Measurements from ENCODE around the gene GASK1A. TPM values are rescaled to one million over a fixed set of nuclear protein-coding genes. Genes with fewer than 3 reads are reported as not detected.

GASK1A gene
- total and polyA plus RNA-seq, 7 donors: 0.92 to 32.7 (median 8.1) TPM

DNA sequence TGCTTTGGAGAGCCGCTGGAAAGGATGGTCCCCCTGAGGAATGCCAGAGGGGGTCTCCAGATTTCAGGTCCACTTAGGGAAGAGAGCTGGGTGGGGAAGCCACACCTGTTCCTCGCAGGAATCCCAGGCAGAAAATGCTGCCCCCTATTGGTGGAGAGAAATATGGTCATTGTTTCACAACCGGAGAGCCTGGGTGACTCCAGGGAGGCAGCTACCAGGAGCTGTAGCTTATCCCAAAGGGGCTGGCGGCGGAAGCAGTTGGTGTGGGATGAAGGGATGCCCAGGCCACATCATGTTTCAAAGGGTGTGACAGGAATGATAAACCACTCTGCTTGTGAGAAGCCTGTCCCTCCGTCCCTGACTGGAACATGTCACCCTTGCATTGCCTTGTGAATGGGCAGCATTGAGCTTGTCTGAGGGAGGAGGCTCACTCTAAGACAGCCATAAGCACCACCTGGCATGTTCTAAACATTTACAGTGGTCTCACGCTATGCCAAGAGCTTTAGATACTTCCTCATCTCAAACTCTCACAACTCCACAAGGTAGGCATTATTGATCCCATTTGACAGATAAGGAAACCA is 92.3 kb downstream of the GASK1A start:
- no peaks in the 10 kb centered on the region for H3K9me3 ChIP-seq
- intact Hi-C loops (cut with DNase I): no loop called here

DNA sequence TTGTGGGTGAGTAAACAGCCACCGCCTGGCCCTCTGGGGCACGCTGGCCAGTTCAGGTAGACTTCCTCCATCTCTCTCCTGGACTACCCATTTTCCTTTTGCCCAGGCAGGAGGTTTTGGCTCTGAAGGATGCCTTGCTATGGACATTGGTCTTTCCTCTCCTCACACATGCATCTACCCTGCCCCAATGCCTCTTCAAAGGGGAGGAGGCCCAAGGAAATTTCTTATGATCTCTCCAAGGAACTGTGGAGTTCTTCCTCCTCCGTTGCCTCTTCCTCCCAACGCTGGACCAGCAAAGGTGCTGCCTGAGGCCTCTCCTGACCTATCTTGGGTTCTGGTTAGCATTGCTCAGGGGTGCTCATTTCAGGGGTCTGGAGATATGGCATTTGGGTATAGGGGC is 93.2 kb downstream of the GASK1A start:
- no peak for DNase-seq
- Histone ChIP-seq H3K4me3 (no peak overlapping the region), H3K9me3 (no peaks in the 10 kb centered on the region), H3K27me3 (no peaks in the 10 kb centered on the region), H3K36me3 (no peaks in the 10 kb centered on the region), H3K4me1 (no peaks in the 10 kb centered on the region), H3K27ac (no peak overlapping the region)
- TF ChIP-seq EP300 (IDR thresholded peaks at IDR 0.05): no peak
- TF ChIP-seq POLR2A (IDR thresholded peaks at IDR 0.05): no peak
- TF ChIP-seq POLR2AphosphoS5 (IDR thresholded peaks at IDR 0.05): no peak
- TF ChIP-seq, protein P1, sequence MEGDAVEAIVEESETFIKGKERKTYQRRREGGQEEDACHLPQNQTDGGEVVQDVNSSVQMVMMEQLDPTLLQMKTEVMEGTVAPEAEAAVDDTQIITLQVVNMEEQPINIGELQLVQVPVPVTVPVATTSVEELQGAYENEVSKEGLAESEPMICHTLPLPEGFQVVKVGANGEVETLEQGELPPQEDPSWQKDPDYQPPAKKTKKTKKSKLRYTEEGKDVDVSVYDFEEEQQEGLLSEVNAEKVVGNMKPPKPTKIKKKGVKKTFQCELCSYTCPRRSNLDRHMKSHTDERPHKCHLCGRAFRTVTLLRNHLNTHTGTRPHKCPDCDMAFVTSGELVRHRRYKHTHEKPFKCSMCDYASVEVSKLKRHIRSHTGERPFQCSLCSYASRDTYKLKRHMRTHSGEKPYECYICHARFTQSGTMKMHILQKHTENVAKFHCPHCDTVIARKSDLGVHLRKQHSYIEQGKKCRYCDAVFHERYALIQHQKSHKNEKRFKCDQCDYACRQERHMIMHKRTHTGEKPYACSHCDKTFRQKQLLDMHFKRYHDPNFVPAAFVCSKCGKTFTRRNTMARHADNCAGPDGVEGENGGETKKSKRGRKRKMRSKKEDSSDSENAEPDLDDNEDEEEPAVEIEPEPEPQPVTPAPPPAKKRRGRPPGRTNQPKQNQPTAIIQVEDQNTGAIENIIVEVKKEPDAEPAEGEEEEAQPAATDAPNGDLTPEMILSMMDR (IDR thresholded peaks at IDR 0.05): no peak
- intact Hi-C loops (cut with DNase I): no loop called here
- WGBS, 2 donors: 88 to 91% methylated on average over 4 of the region's 4 CpGs

More for the DNA sequence above, 92.3 kb downstream of the GASK1A start:
- Histone ChIP-seq H3K36me3 (no peaks in the 10 kb centered on the region), H3K4me1 (no peaks in the 10 kb centered on the region), H3K27me3 (no peaks in the 10 kb centered on the region), H3K27ac (no peak overlapping the region), H3K4me3 (no peak overlapping the region)
- WGBS, 2 donors: 62 to 68% methylated on average over 7 of the region's 7 CpGs
- TF ChIP-seq, protein P1 (IDR thresholded peaks at IDR 0.05): peak in 1 of 4 experiments; percentile 32
- TF ChIP-seq POLR2A (IDR thresholded peaks at IDR 0.05) (no peak), POLR2AphosphoS5 (IDR thresholded peaks at IDR 0.05) (no peak), EP300 (IDR thresholded peaks at IDR 0.05) (no peak)
- no peak for DNase-seq

DNA sequence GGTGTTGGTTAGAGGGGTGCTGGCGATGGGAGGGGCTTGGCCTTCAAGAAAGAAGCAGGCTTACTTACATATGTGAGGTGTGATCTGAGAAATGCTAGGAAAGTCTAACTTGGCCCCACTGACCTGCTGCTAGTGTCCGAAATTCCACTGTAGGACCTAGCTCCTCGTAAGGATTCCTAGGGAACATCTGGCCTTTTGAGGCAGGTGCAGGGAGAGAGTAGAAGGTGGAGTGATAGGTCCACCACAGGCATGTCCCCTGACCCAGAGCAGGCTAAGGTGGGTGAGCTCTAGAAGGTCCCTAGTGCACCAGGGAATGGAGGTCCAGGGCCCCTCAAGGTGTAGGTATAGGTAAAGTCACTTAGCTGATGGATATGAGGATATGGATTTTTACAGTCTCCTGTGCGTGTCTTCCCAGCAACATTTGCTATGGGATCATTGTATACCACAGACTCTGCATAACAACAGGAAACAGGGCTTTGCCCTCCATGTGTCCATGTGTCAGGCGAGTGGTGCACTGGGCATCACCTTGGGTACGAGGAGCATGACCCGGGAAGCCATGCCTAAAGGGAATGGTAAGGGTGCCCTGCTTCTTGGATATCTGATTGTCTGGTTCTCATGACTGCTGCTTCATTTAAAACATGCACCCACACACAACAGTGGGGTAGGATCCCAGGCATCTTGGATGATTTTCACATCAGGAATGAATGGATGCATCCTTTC is 94.2 kb downstream of the GASK1A start:
- DNase-seq: no peak
- Histone ChIP-seq H3K9me3 (no peaks in the 10 kb centered on the region), H3K27me3 (no peaks in the 10 kb centered on the region), H3K4me1 (no peaks in the 10 kb centered on the region), H3K27ac (no peak overlapping the region), H3K4me3 (no peak overlapping the region), H3K36me3 (peaks cover 0 to 2% (median 0%) of the 10 kb centered on the region in 4 donors)
- intact Hi-C loops (cut with DNase I): no loop called here
- 92% methylated on average over 7 of the region's 7 CpGs for WGBS, 2 donors
- no peak for TF ChIP-seq POLR2AphosphoS5 (IDR thresholded peaks at IDR 0.05)
- TF ChIP-seq EP300 (IDR thresholded peaks at IDR 0.05): no peak
- TF ChIP-seq POLR2A (IDR thresholded peaks at IDR 0.05): no peak
- TF ChIP-seq, protein P1 (IDR thresholded peaks at IDR 0.05): no peak

DNA sequence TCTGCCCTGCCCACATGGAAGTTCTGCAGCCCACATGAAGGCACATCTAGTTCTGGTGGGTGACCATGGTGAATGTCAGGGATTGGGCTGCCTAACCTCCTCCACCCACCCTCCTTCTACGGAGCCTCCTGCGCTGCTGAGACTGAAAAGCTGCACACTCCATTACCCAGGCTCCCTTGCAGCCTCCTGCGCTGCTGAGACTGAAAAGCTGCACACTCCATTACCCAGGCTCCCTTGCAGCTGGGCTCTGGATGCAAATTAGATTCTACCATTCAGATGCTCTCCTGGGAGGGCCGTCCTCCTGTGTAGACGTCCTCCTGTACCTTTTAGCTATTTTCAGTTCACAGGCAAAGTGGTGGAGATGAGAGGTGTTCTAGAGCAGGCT is 94.7 kb downstream of the GASK1A start:
- Histone ChIP-seq H3K9me3 (no peaks in the 10 kb centered on the region), H3K4me1 (no peaks in the 10 kb centered on the region), H3K36me3 (peaks cover 0 to 7% (median 0%) of the 10 kb centered on the region in 4 donors), H3K27me3 (no peaks in the 10 kb centered on the region), H3K4me3 (no peak overlapping the region), H3K27ac (no peak overlapping the region)
- WGBS, 2 donors: 82 to 83% methylated on average over 5 of the region's 5 CpGs
- intact Hi-C loops (cut with DNase I): no loop called here
- no peak for DNase-seq
- no peak for TF ChIP-seq EP300 (IDR thresholded peaks at IDR 0.05)
- TF ChIP-seq POLR2AphosphoS5 (IDR thresholded peaks at IDR 0.05): no peak
- TF ChIP-seq, protein P1 (IDR thresholded peaks at IDR 0.05): no peak

All from sigmoid colon (tissue), 7 donors.